Measurements from ENCODE around the gene BATF. TPM values are rescaled to one million over a fixed set of nuclear protein-coding genes. Genes with fewer than 3 reads are reported as not detected.

BATF gene
- total RNA-seq, 1 experiment from 2014 or later: 1.7 TPM

DNA sequence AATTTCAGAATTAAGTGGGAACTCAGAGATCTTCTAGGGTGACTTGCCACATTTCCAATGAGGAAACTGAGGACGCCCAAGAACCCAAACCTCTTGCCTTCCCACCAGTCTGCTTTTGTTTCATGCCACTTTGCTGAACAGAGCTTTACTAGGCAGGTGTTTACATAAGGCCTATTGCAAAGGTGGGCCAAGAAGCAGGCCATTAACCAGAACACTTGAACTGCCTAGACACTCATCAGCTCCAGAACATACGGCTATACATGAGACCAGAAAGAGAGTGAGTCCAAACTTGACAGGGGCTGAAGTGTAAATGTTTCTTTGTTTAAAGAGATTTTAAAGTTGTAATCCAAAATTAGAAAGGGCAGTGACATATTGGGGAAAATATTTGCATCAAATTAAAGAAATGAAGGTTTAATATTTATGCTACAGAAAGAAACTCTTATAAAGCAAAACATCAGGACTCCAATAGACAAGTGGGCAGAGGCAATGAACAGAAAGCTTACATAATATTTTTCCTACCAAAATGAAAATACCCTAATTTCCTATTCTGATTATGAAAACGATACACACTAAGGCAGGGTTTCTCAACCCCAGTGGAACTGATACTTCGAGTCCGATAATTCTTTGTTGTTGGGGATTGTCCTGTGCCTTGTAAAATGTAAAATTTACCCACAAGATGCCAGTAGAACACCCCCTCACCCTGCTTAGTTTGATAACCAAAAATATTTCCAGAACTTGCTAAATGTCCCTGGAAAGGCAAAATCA is 11.7 kb downstream of the BATF start:
- intact Hi-C loops (cut with micrococcal nuclease; ENCODE audit: unreplicated experiment): no loop called here
- TF ChIP-seq, protein P1, sequence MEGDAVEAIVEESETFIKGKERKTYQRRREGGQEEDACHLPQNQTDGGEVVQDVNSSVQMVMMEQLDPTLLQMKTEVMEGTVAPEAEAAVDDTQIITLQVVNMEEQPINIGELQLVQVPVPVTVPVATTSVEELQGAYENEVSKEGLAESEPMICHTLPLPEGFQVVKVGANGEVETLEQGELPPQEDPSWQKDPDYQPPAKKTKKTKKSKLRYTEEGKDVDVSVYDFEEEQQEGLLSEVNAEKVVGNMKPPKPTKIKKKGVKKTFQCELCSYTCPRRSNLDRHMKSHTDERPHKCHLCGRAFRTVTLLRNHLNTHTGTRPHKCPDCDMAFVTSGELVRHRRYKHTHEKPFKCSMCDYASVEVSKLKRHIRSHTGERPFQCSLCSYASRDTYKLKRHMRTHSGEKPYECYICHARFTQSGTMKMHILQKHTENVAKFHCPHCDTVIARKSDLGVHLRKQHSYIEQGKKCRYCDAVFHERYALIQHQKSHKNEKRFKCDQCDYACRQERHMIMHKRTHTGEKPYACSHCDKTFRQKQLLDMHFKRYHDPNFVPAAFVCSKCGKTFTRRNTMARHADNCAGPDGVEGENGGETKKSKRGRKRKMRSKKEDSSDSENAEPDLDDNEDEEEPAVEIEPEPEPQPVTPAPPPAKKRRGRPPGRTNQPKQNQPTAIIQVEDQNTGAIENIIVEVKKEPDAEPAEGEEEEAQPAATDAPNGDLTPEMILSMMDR (IDR thresholded peaks at IDR 0.05; ENCODE audit: insufficient read depth in 1 of 2, low read depth in 1 of 2, low read length in 1 of 2, severe bottlenecking in 1 of 2, unreplicated experiment in 1 of 2): no peak
- CTCF ChIA-PET: interaction anchor here (0.6 kb wide), 1 partner anchor 15 kb away, joined by 3 read pairs; no protein-coding TSS in a partner anchor
- H3K4me1 Mint-ChIP-seq (ENCODE audit: low read depth, unreplicated experiment): peaks cover 25% of the 10 kb centered on the region
- H3K4me1 ChIP-seq: peaks cover 13% of the 10 kb centered on the region
- no peak overlapping the region for H3K27ac Mint-ChIP-seq (ENCODE audit: unreplicated experiment)
- BruUV-seq (replicated peaks): no TSS peak
- H3K36me3 Mint-ChIP-seq (ENCODE audit: insufficient read depth, unreplicated experiment): no peaks in the 10 kb centered on the region
- no peak overlapping the region for H3K4me3 ChIP-seq (ENCODE audit: low read depth, low read length)
- no peaks in the 10 kb centered on the region for H3K9me3 Mint-ChIP-seq (ENCODE audit: unreplicated experiment)
- no peaks in the 10 kb centered on the region for H3K9me3 ChIP-seq
- no peaks in the 10 kb centered on the region for H3K36me3 ChIP-seq (ENCODE audit: control insufficient read depth, insufficient read depth, low read length)
- no peak for DNase-seq
- POLR2A ChIA-PET: interaction anchor here (0.6 kb wide), 1 partner anchor 22 kb away, joined by 12 read pairs; no protein-coding TSS in a partner anchor
- no peak overlapping the region for H3K4me3 Mint-ChIP-seq (ENCODE audit: unreplicated experiment)
- no peaks in the 10 kb centered on the region for H3K27me3 Mint-ChIP-seq (ENCODE audit: insufficient read depth, unreplicated experiment)
- no peaks in the 10 kb centered on the region for H3K27me3 ChIP-seq (replicated peaks; ENCODE audit: control insufficient read depth, insufficient read depth, low read length)

DNA sequence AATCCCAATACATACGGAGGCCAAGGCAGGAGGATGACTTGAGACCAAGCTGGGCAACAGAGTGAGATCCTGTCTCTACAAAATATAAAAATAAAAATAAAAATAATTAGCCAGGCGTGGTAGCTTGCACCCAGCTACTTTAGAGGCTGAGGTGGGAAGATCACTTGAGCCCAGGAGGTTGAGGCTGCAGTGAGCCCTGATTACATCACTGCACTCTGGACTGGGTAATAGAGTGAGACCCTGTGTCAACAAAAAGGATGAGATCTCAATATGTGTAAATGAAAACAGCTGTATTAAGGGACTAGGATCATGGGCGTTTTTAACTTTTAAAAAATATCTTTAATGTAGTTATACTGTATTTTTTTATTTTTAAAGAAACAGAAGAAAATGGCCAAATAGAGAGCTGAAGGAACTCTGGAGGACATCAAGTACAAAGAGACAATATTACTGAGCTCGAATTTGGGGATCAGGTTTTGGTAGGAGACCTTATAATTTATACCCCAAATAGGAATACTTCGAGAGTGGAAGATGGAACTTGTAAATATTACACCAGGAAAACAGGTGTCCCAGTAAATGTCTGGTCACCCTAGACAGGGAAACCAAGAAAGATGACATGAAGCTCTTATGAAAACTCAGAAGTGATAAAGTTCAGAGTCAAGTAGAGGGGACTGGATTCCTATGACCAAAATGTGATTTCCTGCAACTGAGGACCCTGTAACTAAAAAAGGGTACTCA is 13.1 kb downstream of the BATF start:
- no peak for DNase-seq
- no peak overlapping the region for H3K4me3 ChIP-seq (ENCODE audit: low read depth, low read length)
- TF ChIP-seq, protein P1 (IDR thresholded peaks at IDR 0.05; ENCODE audit: insufficient read depth in 1 of 2, low read depth in 1 of 2, low read length in 1 of 2, severe bottlenecking in 1 of 2, unreplicated experiment in 1 of 2): no peak
- H3K4me1 ChIP-seq: peaks cover 13% of the 10 kb centered on the region
- no peak overlapping the region for H3K4me3 Mint-ChIP-seq (ENCODE audit: unreplicated experiment)
- H3K9me3 ChIP-seq: no peaks in the 10 kb centered on the region
- no peaks in the 10 kb centered on the region for H3K9me3 Mint-ChIP-seq (ENCODE audit: unreplicated experiment)
- CTCF ChIA-PET: interaction anchor here (0.7 to 1.3 kb wide), 2 partner anchors 26 to 46 kb away, joined by 4 read pairs; no protein-coding TSS in a partner anchor
- peak overlapping the region; percentile 63 for H3K27ac Mint-ChIP-seq (ENCODE audit: unreplicated experiment)
- POLR2A ChIA-PET: no interaction called here
- peaks cover 25% of the 10 kb centered on the region for H3K4me1 Mint-ChIP-seq (ENCODE audit: low read depth, unreplicated experiment)
- H3K27me3 Mint-ChIP-seq (ENCODE audit: insufficient read depth, unreplicated experiment): no peaks in the 10 kb centered on the region
- intact Hi-C loops (cut with micrococcal nuclease; ENCODE audit: unreplicated experiment): no loop called here
- H3K27me3 ChIP-seq (replicated peaks; ENCODE audit: control insufficient read depth, insufficient read depth, low read length): no peaks in the 10 kb centered on the region
- no peaks in the 10 kb centered on the region for H3K36me3 Mint-ChIP-seq (ENCODE audit: insufficient read depth, unreplicated experiment)
- no peaks in the 10 kb centered on the region for H3K36me3 ChIP-seq (ENCODE audit: control insufficient read depth, insufficient read depth, low read length)
- BruUV-seq (replicated peaks): no TSS peak

DNA sequence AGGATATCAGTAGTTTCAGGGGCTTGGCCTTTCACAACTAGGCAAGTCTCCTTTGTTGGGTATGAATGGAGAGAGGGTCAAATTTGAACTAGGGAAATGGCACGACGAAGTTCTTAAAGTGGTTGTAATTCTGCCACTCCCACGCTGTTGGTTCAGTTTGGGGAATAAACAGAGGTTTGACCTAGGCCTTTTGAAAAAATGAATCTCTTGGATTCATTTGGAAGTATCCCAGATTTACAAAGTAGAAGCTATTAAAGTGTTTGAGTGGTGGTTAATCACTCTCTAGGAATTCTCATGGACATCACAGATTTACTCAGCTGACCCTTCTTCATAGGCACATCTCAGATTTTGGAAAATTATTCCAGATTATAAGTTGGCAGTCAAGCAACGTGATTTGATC is 14.8 kb downstream of the BATF start:
- intact Hi-C loops (cut with micrococcal nuclease; ENCODE audit: unreplicated experiment): no loop called here
- DNase-seq: no peak
- Histone ChIP-seq H3K27me3 (replicated peaks; ENCODE audit: control insufficient read depth, insufficient read depth, low read length) (no peaks in the 10 kb centered on the region), H3K36me3 (ENCODE audit: control insufficient read depth, insufficient read depth, low read length) (no peaks in the 10 kb centered on the region), H3K4me3 (ENCODE audit: low read depth, low read length) (no peak overlapping the region), H3K4me1 (peaks cover 13% of the 10 kb centered on the region), H3K9me3 (no peaks in the 10 kb centered on the region)
- H3K36me3 Mint-ChIP-seq (ENCODE audit: insufficient read depth, unreplicated experiment): peaks cover 8% of the 10 kb centered on the region
- CTCF ChIA-PET: no interaction called here
- no peaks in the 10 kb centered on the region for H3K27me3 Mint-ChIP-seq (ENCODE audit: insufficient read depth, unreplicated experiment)
- no peak overlapping the region for H3K27ac Mint-ChIP-seq (ENCODE audit: unreplicated experiment)
- TF ChIP-seq, protein P1 (IDR thresholded peaks at IDR 0.05; ENCODE audit: insufficient read depth in 1 of 2, low read depth in 1 of 2, low read length in 1 of 2, severe bottlenecking in 1 of 2, unreplicated experiment in 1 of 2): no peak
- no TSS peak for BruUV-seq (replicated peaks)
- peaks cover 16% of the 10 kb centered on the region for H3K4me1 Mint-ChIP-seq (ENCODE audit: low read depth, unreplicated experiment)
- POLR2A ChIA-PET: no interaction called here
- H3K4me3 Mint-ChIP-seq (ENCODE audit: unreplicated experiment): no peak overlapping the region
- no peaks in the 10 kb centered on the region for H3K9me3 Mint-ChIP-seq (ENCODE audit: unreplicated experiment)

Measured in Caco-2 (cell line).